Vagina (tissue), 2 donors: Measurements from ENCODE around the gene SNX32. TPM values are rescaled to one million over a fixed set of nuclear protein-coding genes. Genes with fewer than 3 reads are reported as not detected.

Experiments used
- DNase-seq, 2 donors: peaks; one replicate each; pipeline ENCODE4 v3.0.0-alpha.2; 2017; ENCODE audit errors: extremely low spot score in 2 of 2
- H3K27ac ChIP-seq: fragments of 200-600 bp; sonication (generic); one replicate; pipeline ENCODE4 v1.5.1; 2019
- H3K27me3 ChIP-seq: fragments of 200-600 bp; sonication (generic); one replicate; pipeline ENCODE4 v1.5.1; 2019
- H3K36me3 ChIP-seq, 2 donors: fragments of 200-600 bp; sonication (generic); one replicate each; pipeline ENCODE4 v1.5.1; 2017 to 2019
- H3K4me1 ChIP-seq: fragments of 200-600 bp; sonication (generic); one replicate; pipeline ENCODE4 v1.5.1; 2019
- H3K4me3 ChIP-seq, 2 donors: fragments of 200-600 bp; sonication (generic); 1 replicate in 1 of 2; 2 replicates in 1 of 2; pipeline ENCODE4 v1.5.1; 2016 to 2019
- H3K9me3 ChIP-seq: fragments of 200-600 bp; sonication (generic); one replicate; pipeline ENCODE4 v1.5.1; 2019
- POLR2A ChIP-seq, 2 donors: fragments of 450-650 bp; IDR thresholded peaks; one replicate each; pipeline ENCODE4 v1.6.1; 2017; ENCODE audit warnings: antibody characterized with exemption in 2 of 2, mild to moderate bottlenecking in 2 of 2, moderate library complexity in 2 of 2
- POLR2AphosphoS5 ChIP-seq, 2 donors: sonication (generic); formaldehyde crosslinking; IDR thresholded peaks; one replicate each; pipeline ENCODE4 v1.9.0; 2017; ENCODE audit warnings: antibody characterized with exemption in 2 of 2, mild to moderate bottlenecking in 2 of 2, low read depth in 1 of 2; ENCODE audit not compliant: insufficient read depth in 1 of 2
- intact Hi-C: fragments of 100-400 bp; cut with DNase I; formaldehyde crosslinking; loops from one replicate; pipeline ENCODE4 v1.15.1; 2023
- total RNA-seq: library from RNA; depleted of rRNA; stranded (reverse); fragments of >200 nt; gene quantifications from one replicate; pipeline ENCODE4 v1.2.3, GENCODE V29; 2016
- TF ChIP-seq, protein P1 (sequence below), 3 experiments: fragments of 450-650 bp in 2 of 3; fragments of 200-600 bp in 1 of 3; sonication (generic) in 1 of 3; IDR thresholded peaks; one replicate each; pipeline ENCODE4 v1.5.1; 2017 to 2019; ENCODE audit warnings: antibody characterized with exemption in 3 of 3, mild to moderate bottlenecking in 2 of 3, moderate library complexity in 2 of 3

The SNX32 gene
- 1.5 TPM for total RNA-seq

DNA sequence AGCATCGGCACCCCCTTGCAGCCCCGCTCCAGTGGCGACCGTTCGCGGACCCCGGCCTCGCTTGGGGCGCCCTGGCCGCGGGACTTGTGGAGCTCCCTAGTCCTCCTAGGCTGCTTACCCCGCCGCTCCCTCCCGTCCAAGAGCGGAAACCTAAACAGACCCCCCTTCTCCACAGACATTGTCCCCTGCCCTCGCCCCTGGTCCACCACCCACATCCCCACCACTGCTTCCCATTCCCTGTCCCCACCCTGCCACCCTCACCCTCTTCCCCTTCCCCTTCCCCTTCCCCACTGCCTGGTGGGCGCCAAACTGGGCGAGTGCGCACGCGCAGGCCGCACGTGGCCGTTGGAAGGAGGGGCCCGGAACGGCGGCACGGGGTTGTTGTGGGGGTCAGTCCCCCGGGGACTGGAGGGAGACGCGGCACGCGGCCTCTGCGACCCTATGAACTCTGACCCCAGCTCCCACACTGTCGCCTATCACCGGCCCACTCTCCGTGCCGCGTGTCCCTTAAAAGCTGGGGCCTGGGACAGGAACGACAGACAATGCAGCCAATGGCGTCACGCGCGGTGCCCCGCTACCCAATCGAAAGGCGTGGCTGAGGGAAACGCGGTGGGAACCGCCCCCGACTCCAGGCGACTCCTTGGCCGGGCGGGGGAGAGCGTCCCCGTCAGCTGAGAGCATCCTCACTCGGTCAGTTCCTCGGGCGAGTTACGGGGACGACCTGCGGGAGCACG is at the start of gene SNX32:
TSS of gene SNX32 (plus strand) at position 667 of the 734 bp plus-strand sequence. CDS start 103 bp downstream, outside the sequence.
- Histone ChIP-seq H3K4me1 (peaks cover 8% of the 10 kb centered on the region), H3K27ac (no peak within 1 kb of the TSS), H3K9me3 (no peaks in the 10 kb centered on the region), H3K36me3 (no peaks in the 10 kb centered on the region), H3K27me3 (no peaks in the 10 kb centered on the region), H3K4me3 (peak within 1 kb of the TSS; percentile 54 to 82)
- TF ChIP-seq, protein P1, sequence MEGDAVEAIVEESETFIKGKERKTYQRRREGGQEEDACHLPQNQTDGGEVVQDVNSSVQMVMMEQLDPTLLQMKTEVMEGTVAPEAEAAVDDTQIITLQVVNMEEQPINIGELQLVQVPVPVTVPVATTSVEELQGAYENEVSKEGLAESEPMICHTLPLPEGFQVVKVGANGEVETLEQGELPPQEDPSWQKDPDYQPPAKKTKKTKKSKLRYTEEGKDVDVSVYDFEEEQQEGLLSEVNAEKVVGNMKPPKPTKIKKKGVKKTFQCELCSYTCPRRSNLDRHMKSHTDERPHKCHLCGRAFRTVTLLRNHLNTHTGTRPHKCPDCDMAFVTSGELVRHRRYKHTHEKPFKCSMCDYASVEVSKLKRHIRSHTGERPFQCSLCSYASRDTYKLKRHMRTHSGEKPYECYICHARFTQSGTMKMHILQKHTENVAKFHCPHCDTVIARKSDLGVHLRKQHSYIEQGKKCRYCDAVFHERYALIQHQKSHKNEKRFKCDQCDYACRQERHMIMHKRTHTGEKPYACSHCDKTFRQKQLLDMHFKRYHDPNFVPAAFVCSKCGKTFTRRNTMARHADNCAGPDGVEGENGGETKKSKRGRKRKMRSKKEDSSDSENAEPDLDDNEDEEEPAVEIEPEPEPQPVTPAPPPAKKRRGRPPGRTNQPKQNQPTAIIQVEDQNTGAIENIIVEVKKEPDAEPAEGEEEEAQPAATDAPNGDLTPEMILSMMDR (IDR thresholded peaks at IDR 0.05), result no peak
- peak; percentile 70 to 80 for TF ChIP-seq POLR2AphosphoS5 (IDR thresholded peaks at IDR 0.05; ENCODE audit: insufficient read depth in 1 of 2, low read depth in 1 of 2)
- intact Hi-C loops, result no loop called here
- DNase-seq, result peak in 1 of 2 donors; percentile 95

DNA sequence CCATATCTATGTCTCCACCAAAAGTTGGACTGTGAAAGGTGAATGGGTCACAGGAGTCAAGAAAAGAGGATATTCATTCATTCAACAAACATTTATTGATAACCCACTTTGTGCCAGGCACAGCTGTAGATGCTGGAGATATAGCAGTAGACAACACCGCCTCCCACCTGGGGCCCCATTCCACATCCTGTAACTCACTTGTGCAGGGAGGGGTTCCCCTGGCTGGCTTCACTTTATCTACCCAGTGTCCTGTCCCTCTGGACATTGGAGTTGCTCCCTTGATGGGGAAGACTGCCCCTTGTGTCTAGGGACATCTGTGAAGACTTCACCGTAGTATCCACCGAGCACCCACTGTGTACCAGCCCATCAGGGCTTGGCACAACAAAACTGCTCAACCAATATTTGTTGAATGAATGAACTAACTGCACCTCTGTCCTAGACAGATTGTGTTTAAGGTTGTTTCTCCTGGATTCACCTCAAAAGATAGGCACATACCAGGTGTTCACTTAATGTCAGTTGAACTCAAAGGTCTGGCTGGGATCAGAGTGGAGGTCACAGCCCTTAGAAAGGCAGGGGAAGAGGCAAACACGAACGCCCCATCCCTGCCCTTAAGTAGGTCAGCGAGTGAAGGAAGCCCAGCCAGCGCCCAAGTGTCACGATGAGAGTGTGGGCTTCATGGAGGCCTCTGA is 48.3 kb upstream of the SNX32 start:
- no peaks in the 10 kb centered on the region for H3K9me3 ChIP-seq
- TF ChIP-seq POLR2AphosphoS5 (IDR thresholded peaks at IDR 0.05; ENCODE audit: insufficient read depth in 1 of 2, low read depth in 1 of 2) (no peak), POLR2A (IDR thresholded peaks at IDR 0.05) (no peak)
- TF ChIP-seq, protein P1 (IDR thresholded peaks at IDR 0.05), result no peak
- H3K4me3 ChIP-seq, result no peak overlapping the region
- H3K27me3 ChIP-seq, result peaks cover 10% of the 10 kb centered on the region
- no peak overlapping the region for H3K27ac ChIP-seq
- no peak for DNase-seq
- peaks cover 38% of the 10 kb centered on the region for H3K4me1 ChIP-seq
- H3K36me3 ChIP-seq, result no peaks in the 10 kb centered on the region
- intact Hi-C loops, result no loop called here

DNA sequence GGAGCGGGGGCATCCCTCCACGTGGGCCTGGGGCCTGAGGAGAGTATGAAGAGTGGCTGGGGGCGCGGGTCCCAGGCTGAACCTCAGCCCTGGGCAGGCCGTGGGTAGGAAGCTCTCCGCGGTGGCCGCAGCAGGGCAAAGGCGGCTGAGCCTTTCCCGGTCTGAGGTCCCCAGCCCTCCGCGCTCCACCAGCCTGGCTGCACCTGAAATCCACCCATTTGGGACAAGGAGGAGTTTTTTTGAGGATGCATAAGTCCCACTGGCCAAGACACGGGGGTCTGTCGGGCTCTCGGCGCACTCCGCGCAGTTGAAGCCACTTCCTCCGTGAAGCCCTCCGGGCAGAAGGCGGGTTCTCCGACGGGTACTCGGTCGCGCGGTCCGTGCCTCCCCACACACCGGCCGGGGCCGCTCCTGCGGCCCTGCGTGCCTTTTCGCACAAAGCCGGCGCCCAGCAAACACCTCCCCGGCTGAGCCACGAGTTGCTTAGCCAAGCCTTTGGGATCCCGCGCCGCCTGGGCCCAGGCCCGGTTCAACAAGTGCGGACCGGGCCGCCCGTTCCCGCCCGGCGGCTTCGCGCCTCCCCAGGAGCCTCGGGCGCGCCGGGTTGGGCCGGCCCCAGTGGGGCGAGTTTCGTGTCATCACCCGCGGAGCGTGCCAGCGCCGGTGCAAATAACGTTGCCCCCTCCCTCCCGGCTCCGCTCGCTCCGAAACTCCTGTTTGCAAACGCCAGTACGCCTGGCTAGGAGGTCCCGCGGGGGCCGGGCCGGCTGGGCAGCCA is 47.6 kb upstream of the SNX32 start:
- DNase-seq, result no peak
- peaks cover 45% of the 10 kb centered on the region for H3K4me1 ChIP-seq
- TF ChIP-seq POLR2AphosphoS5 (IDR thresholded peaks at IDR 0.05; ENCODE audit: insufficient read depth in 1 of 2, low read depth in 1 of 2) (no peak), POLR2A (IDR thresholded peaks at IDR 0.05) (no peak)
- TF ChIP-seq, protein P1 (IDR thresholded peaks at IDR 0.05), result no peak
- H3K27ac ChIP-seq, result no peak overlapping the region
- no peaks in the 10 kb centered on the region for H3K36me3 ChIP-seq
- intact Hi-C loops, result no loop called here
- no peaks in the 10 kb centered on the region for H3K9me3 ChIP-seq
- peak overlapping the region; percentile 28 to 44 for H3K4me3 ChIP-seq
- H3K27me3 ChIP-seq, result peaks cover 10% of the 10 kb centered on the region

DNA sequence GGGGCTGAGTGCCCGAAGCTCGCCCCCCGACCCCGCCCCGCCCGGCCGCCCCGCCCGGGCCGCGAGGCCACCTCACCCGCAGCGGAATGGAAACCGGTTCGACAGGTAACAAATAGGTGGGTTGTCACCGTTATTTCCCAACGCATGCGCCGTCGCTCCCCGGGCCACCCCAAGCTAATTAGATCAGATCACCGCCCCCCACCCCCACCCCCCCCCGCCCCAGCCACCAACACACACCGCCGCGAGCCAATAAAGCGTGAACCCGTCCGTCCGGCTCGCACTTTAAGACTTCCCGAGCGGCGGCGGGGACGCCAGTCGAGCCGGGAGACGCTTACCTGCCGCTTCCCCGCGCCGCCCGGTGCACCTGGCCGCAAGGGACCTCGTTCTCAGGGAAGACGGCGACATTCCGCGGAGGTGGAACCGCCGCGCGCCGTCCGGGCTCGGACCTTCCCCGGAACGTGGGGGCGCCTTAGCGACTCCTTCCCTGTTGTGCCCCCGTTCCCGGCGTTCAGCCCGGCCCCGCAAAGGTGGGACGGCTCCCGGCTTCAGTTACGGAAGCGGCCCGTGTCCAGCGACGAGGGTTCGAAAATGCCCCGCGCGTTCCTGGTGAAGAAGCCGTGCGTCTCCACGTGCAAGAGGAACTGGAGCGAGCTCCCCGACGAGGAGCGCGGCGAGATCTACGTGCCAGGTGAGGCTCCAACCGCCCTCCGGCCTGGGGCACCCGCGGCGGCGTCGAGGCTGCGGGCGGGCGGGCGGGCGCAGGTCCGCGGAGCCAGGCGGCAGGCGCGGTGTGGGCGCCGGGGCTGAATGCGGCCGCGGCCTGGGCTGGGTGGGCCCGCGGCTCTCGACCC is 46.8 kb upstream of the SNX32 start, which contains the start of gene OVOL1:
TSS of gene OVOL1 (plus strand) at position 278 of the 851 bp plus-strand sequence. CDS start at position 589, 311 bp downstream.
- peak within 1 kb of the TSS; percentile 28 to 44 for H3K4me3 ChIP-seq
- peak within 1 kb of the TSS; percentile 33 for H3K27ac ChIP-seq
- H3K4me1 ChIP-seq, result peaks cover 43% of the 10 kb centered on the region
- peaks cover 10% of the 10 kb centered on the region for H3K27me3 ChIP-seq
- no peaks in the 10 kb centered on the region for H3K9me3 ChIP-seq
- DNase-seq, result no peak
- intact Hi-C loops, result no loop called here
- no peaks in the 10 kb centered on the region for H3K36me3 ChIP-seq
- no peak for TF ChIP-seq POLR2A (IDR thresholded peaks at IDR 0.05)
- TF ChIP-seq, protein P1 (IDR thresholded peaks at IDR 0.05), result no peak
- TF ChIP-seq POLR2AphosphoS5 (IDR thresholded peaks at IDR 0.05; ENCODE audit: insufficient read depth in 1 of 2, low read depth in 1 of 2), result no peak
